Duodenal mucosa (tissue), 2 donors: ENCODE measurements around the gene EXD3.

Experiments
- H3K27ac ChIP-seq: one replicate; pipeline ENCODE4 v1.7.0; 2013; ENCODE audit warnings: low read depth, low read length
- H3K27me3 ChIP-seq, 2 donors: one replicate each; pipeline ENCODE4 v1.7.0; 2013; ENCODE audit warnings: low read length in 2 of 2, control low read depth in 1 of 2; ENCODE audit not compliant: insufficient read depth in 2 of 2, control insufficient read depth in 1 of 2
- H3K36me3 ChIP-seq, 2 donors: one replicate each; pipeline ENCODE4 v1.7.0; 2013; ENCODE audit warnings: low read length in 2 of 2, control low read depth in 1 of 2; ENCODE audit not compliant: insufficient read depth in 2 of 2, control insufficient read depth in 1 of 2
- H3K4me1 ChIP-seq, 2 donors: one replicate each; pipeline ENCODE4 v1.7.0; 2013; ENCODE audit warnings: low read length in 2 of 2, control low read depth in 1 of 2; ENCODE audit not compliant: insufficient read depth in 2 of 2, control insufficient read depth in 1 of 2
- H3K4me3 ChIP-seq, 2 donors: one replicate each; pipeline ENCODE4 v1.7.0; 2013; ENCODE audit warnings: low read length in 2 of 2, low read depth in 1 of 2
- H3K9ac ChIP-seq, 2 donors: one replicate each; pipeline ENCODE4 v1.7.0; 2013; ENCODE audit warnings: low read length in 2 of 2, low read depth in 1 of 2
- H3K9me3 ChIP-seq, 2 donors: one replicate each; pipeline ENCODE4 v1.7.0; 2013; ENCODE audit warnings: low read length in 2 of 2, control low read depth in 1 of 2; ENCODE audit not compliant: control insufficient read depth in 1 of 2

The EXD3 gene

DNA sequence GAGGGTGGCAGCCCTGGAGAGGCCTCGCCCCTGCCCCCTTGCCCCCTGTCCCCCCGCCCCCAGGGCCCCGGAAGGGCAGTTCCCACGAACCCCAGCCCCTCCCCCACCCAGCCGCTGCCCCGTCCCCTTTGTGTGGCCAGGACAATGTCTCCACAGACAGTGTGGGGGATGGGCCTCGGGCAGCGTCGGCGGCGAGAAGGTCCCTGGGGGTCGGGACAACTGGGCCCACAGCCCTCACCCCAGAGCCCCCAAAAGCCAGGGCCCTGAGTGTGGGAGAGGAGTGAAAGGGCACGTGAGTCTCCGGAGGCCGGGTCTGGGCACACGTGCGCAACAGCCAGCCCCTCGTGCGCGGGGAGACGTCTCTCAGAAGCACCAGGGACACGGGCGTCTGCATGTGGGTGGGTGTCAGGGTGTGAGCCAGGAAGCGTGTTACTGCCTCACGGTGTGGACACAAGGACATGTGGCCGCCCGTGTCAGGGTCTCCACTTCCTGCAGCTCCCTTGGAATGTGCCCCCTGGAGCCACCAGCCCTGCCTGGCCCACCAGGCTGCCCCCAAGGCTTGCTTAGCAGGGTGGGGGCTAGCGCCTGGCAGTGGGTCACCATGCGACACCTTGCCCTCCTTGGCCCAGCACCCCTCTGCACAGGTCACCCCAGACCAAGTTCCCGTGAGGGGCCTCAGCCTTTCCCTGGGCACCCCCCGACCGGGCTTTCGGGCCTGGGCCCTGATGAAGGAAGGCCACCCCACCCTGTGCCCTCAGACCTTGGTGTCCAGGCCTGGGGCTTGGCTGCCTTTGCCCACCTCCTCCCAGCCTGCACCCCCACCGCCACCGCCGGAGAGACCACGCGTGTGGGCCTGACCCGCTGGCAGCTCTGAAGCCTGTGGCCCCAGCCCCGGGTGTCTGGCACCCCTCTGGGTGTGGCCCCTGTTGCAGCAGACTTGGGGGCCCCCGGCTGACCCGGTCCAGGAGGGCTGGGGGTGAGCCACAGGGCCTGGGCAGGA lies 108.1 kb downstream of the EXD3 start:
- Histone ChIP-seq H3K9me3 (no peaks in the 10 kb centered on the region), H3K36me3 (no peaks in the 10 kb centered on the region), H3K4me1 (peaks cover 17 to 35% of the 10 kb centered on the region in 2 donors), H3K27ac (no peak overlapping the region), H3K4me3 (no peak overlapping the region), H3K27me3 (no peaks in the 10 kb centered on the region), H3K9ac (no peak overlapping the region)

DNA sequence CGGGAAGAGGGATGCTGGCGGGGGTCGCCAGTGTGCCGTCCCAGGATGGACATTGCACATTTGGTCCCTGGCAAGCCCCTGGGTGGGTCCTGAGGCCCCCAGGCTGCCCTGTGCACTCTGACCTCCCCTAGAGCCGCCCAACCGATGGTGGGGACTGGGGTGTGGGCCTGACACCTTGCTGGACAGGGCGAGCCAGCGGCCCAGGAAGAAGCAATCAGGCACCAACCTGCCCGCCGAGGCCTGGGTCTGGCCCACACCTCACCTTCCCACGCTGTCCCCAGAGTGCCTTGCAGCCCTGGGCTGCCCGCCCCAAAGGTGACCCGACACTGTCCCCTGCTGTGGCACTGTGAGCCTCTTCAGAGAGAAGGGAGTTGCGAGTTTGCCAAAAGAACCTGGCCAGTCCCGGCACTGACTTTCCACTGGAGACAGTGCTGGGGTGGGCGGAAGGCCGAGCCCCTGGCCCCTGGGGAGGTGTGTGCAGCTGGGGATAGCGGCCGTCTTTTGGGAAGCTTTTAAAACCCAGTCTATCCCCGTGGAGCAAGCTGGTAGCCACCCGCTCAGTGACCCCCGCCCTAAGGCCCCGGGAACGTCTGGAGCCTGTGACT lies 108.9 kb downstream of the EXD3 start:
- H3K9ac ChIP-seq = no peak overlapping the region
- no peaks in the 10 kb centered on the region for H3K27me3 ChIP-seq
- no peaks in the 10 kb centered on the region for H3K9me3 ChIP-seq
- no peak overlapping the region for H3K4me3 ChIP-seq
- H3K4me1 ChIP-seq = peaks cover 17 to 35% of the 10 kb centered on the region in 2 donors
- no peak overlapping the region for H3K27ac ChIP-seq
- H3K36me3 ChIP-seq = no peaks in the 10 kb centered on the region

DNA sequence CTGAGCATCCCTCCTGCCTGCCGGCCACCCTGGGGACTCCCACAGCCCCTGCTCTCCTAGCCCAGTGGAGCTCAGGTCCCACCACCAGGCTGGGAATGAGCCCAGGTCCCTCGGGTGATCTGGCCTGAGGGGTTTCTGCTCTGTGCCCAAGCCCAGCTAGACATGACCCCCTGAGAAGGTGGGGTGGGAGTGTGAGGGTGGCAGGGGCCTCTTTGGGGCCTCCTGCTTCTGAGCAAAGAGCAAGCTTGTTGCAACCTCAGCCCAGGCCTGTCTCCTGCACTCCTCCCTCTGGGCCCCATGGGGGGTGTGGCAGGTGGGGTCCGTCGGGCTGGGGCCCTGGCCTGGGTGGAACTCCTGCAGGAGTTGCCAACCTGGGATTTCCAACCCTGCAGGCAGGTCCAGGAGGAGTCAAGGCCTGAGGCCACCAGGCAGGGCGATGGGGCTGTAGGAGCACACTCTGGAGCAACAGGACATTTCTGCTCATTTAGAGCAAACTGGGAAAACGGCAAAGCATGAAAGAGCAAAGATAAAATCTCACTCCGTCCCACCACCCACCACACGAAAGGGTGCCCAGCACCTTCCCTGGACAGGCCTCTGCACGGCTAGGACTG lies 109.5 kb downstream of the EXD3 start:
- H3K9ac ChIP-seq = no peak overlapping the region
- no peaks in the 10 kb centered on the region for H3K9me3 ChIP-seq
- H3K4me3 ChIP-seq = no peak overlapping the region
- H3K36me3 ChIP-seq = no peaks in the 10 kb centered on the region
- peaks cover 17 to 35% of the 10 kb centered on the region in 2 donors for H3K4me1 ChIP-seq
- H3K27me3 ChIP-seq = no peaks in the 10 kb centered on the region
- no peak overlapping the region for H3K27ac ChIP-seq

DNA sequence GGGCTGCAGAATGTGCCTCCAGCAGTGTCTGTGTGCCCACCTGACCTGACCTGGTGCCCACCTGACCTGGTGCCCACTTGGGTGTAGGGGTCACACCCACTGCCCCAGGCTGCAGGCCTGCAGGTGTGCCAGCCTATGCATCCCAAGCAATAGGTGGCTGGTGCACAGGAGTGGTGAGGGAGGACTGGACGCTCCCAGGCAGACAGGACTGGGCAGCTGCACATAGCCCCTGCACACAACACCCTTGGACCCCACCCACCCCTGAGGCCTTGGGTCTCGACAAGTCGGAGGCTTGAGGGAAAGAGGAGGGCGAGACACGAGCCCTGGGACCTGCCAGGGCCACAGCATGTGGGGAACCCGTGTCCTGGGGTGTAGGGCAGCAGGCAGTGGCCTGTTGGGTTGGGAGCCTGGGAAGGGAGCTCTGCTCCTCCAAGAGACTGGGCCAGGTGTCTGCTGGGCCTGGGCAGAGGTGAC lies 110.1 kb downstream of the EXD3 start:
- no peak overlapping the region for H3K9ac ChIP-seq
- peaks cover 17 to 35% of the 10 kb centered on the region in 2 donors for H3K4me1 ChIP-seq
- H3K27ac ChIP-seq = no peak overlapping the region

DNA sequence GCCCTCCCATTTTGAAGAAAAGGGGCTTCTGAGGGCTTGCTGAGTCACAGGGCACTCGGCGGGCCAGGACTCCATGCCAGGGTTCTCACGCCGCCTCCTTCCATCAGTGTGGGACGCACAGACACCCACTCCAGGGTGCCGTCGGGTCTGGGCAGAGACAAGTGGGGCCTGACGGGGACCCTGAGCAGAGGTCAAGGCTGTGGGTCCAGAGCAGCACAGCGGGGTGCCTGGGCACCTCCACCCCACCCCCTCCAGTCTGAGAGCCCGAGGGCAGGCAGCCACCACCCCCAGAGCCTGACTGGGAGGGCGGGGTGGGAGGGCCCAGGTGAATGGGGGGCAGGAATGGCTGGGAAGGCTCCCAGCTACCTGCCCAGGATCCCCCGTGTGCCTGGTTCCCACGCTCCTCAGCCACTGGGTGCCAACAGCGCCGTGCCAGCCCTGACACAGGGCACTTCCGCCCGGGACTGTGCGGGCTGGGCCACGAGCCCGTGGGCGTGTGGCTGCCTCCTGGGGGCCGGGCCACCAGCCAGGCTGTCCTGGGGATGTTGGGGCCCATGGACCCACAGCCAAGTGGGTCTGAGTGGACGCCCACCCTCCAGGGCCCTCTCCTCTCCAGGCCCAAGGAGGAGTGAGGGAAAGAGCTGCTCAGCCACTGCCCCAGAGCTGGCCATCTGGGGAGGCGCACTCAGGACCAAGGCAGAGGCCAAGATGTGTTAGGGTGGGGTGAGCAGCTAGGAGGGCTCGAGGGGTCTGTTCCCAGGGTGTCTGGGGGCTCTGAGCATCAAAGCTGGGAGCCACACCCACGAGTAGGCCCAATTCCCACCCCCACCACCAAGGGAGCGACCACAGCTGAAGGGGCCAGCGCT lies 110.7 kb downstream of the EXD3 start:
- Histone ChIP-seq H3K4me3 (no peak overlapping the region), H3K27ac (peak overlapping the region; percentile 75), H3K27me3 (no peaks in the 10 kb centered on the region), H3K9me3 (no peaks in the 10 kb centered on the region), H3K36me3 (no peaks in the 10 kb centered on the region), H3K4me1 (peaks cover 18 to 39% of the 10 kb centered on the region in 2 donors), H3K9ac (peak overlapping the region; percentile 25 to 61)

More for the DNA sequence above, 110.1 kb downstream of the EXD3 start:
- Histone ChIP-seq H3K36me3 (no peaks in the 10 kb centered on the region), H3K9me3 (no peaks in the 10 kb centered on the region), H3K27me3 (no peaks in the 10 kb centered on the region), H3K4me3 (no peak overlapping the region)

DNA sequence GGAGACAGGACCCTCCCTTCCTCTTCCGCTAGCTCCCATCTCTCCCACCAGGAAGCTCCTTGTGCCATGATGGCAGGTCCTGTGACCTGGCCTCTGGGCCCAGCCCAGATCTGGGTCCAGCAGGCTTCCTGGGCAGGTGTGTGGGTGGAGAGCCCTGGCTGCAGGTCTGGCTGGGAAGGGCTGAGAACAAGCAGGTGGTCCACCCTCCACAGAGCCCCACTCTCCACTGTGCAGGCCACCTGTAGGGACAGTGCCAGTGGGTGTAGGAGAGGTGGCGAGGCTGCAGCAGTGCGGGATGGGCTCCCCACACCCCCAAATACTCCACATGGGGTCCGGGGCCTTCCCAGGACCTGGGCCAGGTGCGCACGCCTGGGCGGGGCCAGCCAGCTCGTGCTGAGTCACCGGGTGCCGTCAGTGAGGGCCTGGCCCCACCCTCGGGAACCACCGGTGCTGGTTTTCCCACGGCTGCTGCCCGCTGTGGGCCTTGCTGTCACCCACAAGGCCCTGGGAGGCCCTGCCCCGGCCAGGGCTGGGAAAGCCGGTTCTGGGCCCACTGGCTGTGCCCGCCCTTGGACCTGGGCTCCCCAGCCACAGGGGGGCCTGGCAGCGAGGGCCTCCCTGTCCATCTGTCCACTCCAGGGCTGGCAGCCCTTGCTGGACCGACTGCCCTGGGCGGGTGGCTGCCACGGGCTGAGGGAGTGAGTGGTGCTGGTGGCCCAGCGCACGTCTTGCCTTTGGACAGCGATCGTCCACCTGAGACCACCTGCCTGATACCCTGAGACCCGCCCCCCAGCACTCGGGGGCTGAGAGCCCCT lies 111.6 kb downstream of the EXD3 start:
- Histone ChIP-seq H3K27ac (peak overlapping the region; percentile 85), H3K4me1 (peaks cover 26 to 43% of the 10 kb centered on the region in 2 donors), H3K4me3 (peak overlapping the region; percentile 22 to 28), H3K36me3 (no peaks in the 10 kb centered on the region), H3K9ac (peak overlapping the region; percentile 61 to 72), H3K27me3 (no peaks in the 10 kb centered on the region), H3K9me3 (no peaks in the 10 kb centered on the region)

DNA sequence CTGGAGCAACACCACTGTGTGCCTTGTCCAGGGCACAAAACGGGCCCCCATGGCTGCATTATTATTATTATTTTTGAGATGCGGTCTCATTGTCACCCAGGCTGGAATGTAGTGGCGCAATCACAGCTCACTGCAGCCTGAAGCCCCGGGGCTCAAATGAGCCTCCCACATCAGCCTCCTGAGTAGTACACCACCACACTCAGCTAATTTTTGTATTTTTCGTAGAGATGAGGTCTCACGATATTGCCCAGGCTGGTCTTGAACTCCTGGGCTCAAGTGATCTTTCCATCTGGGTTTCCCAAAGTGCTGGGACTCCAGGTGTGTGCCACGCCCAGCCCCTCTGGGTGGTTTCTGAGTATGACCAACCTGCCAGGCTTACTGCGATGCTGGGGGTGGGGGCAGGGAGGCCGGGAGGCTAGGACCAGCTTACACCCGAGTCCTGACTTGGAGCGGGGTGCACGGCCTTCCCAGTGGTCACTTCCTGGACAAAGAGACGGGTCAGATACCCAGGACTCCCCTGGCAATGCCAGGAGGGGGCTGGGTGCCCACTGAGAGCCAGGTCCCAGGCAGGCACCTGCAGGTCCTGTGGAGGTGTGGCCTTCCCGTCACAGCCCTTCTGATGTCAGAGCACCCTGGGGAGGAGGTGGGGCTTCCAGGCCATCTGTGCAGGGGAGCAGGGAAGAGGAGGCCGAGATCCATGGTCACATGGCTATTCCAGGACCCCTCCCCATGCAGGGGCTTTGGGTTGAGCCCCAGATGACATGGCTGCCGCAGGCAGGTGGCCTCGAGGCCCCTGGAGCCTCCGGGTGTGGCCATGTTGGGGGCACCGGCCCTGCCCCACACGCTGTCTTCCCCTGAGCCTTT lies 112.5 kb downstream of the EXD3 start:
- Histone ChIP-seq H3K36me3 (no peaks in the 10 kb centered on the region), H3K27ac (peak overlapping the region; percentile 85), H3K4me3 (peak overlapping the region; percentile 22 to 28), H3K9me3 (no peaks in the 10 kb centered on the region), H3K27me3 (no peaks in the 10 kb centered on the region), H3K4me1 (peaks cover 36 to 52% of the 10 kb centered on the region in 2 donors), H3K9ac (peak overlapping the region; percentile 61 to 72)

DNA sequence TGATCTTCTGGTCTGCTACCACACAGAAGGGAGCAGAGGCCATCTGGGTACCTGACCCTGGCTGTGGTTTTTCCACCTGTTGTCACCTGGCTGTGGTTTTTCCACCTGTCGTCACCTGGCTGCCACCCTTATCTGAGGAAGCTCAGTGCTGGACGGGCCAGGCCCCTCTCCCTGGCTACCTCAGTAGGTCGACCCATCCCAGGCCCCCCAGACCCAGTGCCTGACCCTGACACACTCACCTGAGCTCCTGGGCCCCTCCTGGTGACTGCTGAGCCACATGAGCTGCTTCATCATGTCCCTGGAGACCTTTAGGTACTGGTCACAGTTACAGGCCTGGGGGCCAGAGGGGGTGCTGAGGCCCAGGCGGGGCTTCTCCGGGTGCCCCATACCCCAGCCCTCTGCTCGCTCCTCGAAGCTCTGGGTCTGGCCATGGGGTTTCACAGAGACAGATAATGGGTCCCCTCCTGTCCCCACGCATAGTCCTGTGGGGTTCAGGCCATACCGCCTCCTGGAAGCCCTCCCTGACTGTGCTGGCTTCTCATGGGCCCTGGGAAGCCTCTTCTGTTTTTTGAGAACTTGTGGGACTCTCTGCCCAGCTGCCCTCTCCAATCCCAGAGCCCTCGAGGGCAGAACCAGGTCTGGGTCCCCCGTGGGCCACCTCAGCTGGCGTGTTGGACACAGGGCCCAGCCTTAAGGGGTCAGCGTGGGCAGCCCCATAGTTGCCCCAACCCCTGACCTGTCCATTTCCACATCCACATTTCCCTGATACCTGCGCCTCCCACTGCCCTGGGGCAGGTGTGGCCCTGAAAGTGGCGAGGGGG lies 113.4 kb downstream of the EXD3 start:
- peak overlapping the region in 1 of 2 donors; percentile 72 for H3K9ac ChIP-seq
- no peaks in the 10 kb centered on the region for H3K36me3 ChIP-seq
- no peak overlapping the region for H3K27ac ChIP-seq
- no peaks in the 10 kb centered on the region for H3K27me3 ChIP-seq
- H3K4me3 ChIP-seq = no peak overlapping the region
- H3K4me1 ChIP-seq = peaks cover 44 to 59% of the 10 kb centered on the region in 2 donors
- H3K9me3 ChIP-seq = no peaks in the 10 kb centered on the region
